ENCODE measurements around the gene THADA.

The THADA gene

GRCh38 chr2:43222475-43223309 lies 373.1 kb downstream of the THADA start:
- Histone ChIP-seq H3K36me3 (peaks cover 44% of the 10 kb centered on the region), H3K27me3 (no peaks in the 10 kb centered on the region), H3K9me3 (peaks cover 5% of the 10 kb centered on the region), H3K4me1 (ENCODE audit: control insufficient read depth in 1 of 2, insufficient read depth in 1 of 2, low read depth in 1 of 2, low read length in 1 of 2) (peaks cover 54 to 66% of the 10 kb centered on the region in 2 experiments), H3K4me3 (ENCODE audit: low read depth in 1 of 2, low read length in 1 of 2) (peak overlapping the region; percentile 99 to 100), H3K27ac (peak overlapping the region; percentile 97)
- no peak for TF ChIP-seq CTCF (IDR thresholded peaks at IDR 0.05)

- H3K4me1 ChIP-seq (ENCODE audit: control insufficient read depth in 1 of 2, insufficient read depth in 1 of 2, low read depth in 1 of 2, low read length in 1 of 2): peaks cover 54 to 70% of the 10 kb centered on the region in 2 experiments
- H3K36me3 ChIP-seq: peaks cover 44% of the 10 kb centered on the region
- peaks cover 5% of the 10 kb centered on the region for H3K9me3 ChIP-seq
- H3K4me3 ChIP-seq (ENCODE audit: low read depth in 1 of 2, low read length in 1 of 2): peak overlapping the region; percentile 99 to 100
- H3K27me3 ChIP-seq: no peaks in the 10 kb centered on the region
- H3K27ac ChIP-seq: peak overlapping the region; percentile 97
- no peak for TF ChIP-seq CTCF (IDR thresholded peaks at IDR 0.05)
These were observed 373.9 kb downstream of the THADA start for GRCh38 chr2:43221763-43222474.

GRCh38 chr2:43221124-43221762 lies 374.6 kb downstream of the THADA start:
- no peak for TF ChIP-seq CTCF (IDR thresholded peaks at IDR 0.05)
- H3K4me3 ChIP-seq (ENCODE audit: low read depth in 1 of 2, low read length in 1 of 2): peak overlapping the region; percentile 99 to 100
- no peaks in the 10 kb centered on the region for H3K27me3 ChIP-seq
- H3K4me1 ChIP-seq (ENCODE audit: control insufficient read depth in 1 of 2, insufficient read depth in 1 of 2, low read depth in 1 of 2, low read length in 1 of 2): peaks cover 58 to 71% of the 10 kb centered on the region in 2 experiments
- H3K9me3 ChIP-seq: peaks cover 5% of the 10 kb centered on the region
- peaks cover 44% of the 10 kb centered on the region for H3K36me3 ChIP-seq
- H3K27ac ChIP-seq: peak overlapping the region; percentile 97

DNA sequence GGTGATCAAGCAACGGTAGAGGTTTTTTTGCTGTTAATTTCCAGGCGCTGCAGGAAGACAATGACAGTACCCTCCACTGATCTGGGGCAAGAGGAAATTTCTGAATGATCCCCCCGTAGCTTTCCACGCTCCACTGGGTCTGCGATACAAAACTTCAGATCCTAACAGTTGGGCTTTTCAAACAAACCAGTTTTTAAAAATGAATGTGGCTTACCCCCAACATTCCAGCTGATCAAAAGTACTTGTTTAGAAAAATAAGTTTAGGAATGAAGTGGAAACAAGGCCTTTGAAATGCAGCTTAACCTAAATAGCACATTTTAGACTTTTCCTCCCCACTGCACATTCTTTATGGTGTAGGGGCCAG lies 375.1 kb downstream of the THADA start:
- TF ChIP-seq CTCF (IDR thresholded peaks at IDR 0.05): no peak
- H3K4me3 ChIP-seq (ENCODE audit: low read depth in 1 of 2, low read length in 1 of 2): peak overlapping the region; percentile 99 to 100
- peak overlapping the region; percentile 97 for H3K27ac ChIP-seq
- peaks cover 5% of the 10 kb centered on the region for H3K9me3 ChIP-seq
- H3K36me3 ChIP-seq: peaks cover 41% of the 10 kb centered on the region
- H3K27me3 ChIP-seq: no peaks in the 10 kb centered on the region
- peaks cover 62 to 73% of the 10 kb centered on the region in 2 experiments for H3K4me1 ChIP-seq (ENCODE audit: control insufficient read depth in 1 of 2, insufficient read depth in 1 of 2, low read depth in 1 of 2, low read length in 1 of 2)

- Histone ChIP-seq H3K4me3 (ENCODE audit: low read depth in 1 of 2, low read length in 1 of 2) (peak overlapping the region; percentile 99 to 100), H3K4me1 (ENCODE audit: control insufficient read depth in 1 of 2, insufficient read depth in 1 of 2, low read depth in 1 of 2, low read length in 1 of 2) (peaks cover 67 to 77% of the 10 kb centered on the region in 2 experiments), H3K36me3 (peaks cover 36% of the 10 kb centered on the region), H3K27ac (peak overlapping the region; percentile 97), H3K9me3 (peaks cover 5% of the 10 kb centered on the region), H3K27me3 (no peaks in the 10 kb centered on the region)
- no peak for TF ChIP-seq CTCF (IDR thresholded peaks at IDR 0.05)
These were observed 375.5 kb downstream of the THADA start for GRCh38 chr2:43220229-43220751.

Measured in neutrophil (primary cell).